Endothelial cell of umbilical vein (primary cell): ENCODE measurements around the gene ZBTB17. TPM values are rescaled to one million over a fixed set of nuclear protein-coding genes. Genes with fewer than 3 reads are reported as not detected.

Experiments used
- BruUV-seq: library from RNA; stranded (reverse); fragments of 400-500 nt; replicated peaks from 2 replicates; lab custom pipeline; 2021; lab: Mats Ljungman, UMichigan
- CTCF ChIA-PET: fragments of 300-600, 350-600 bp; sonication (Branson Sonifier 250); formaldehyde crosslinking; loops from one replicate; lab custom pipeline; 2021; ENCODE audit warnings: antibody characterized with exemption, inconsistent platforms; lab: Charles Lee
- POLR2A ChIA-PET: fragments of 300-600, 350-600 bp; sonication (Branson Sonifier 250); formaldehyde crosslinking; loops from one replicate; lab custom pipeline; 2021; ENCODE audit warnings: antibody characterized with exemption, inconsistent platforms; lab: Charles Lee
- DNase-seq: peaks from one replicate; pipeline ENCODE4 v3.0.0-alpha.2; 2011; ENCODE audit warnings: low read depth, low spot score
- FAIRE-seq: peaks from 2 replicates; lab custom pipeline; 2011; peaks lifted over from hg19 to GRCh38; lab: Jason Lieb, UNC
- H2AFZ ChIP-seq: 2 replicates; pipeline ENCODE4 v1.6.0; 2012; ENCODE audit warnings: low read depth, low read length, control low read depth, inconsistent platforms
- H3K27ac ChIP-seq: 2 replicates; pipeline ENCODE4 v1.5.1; 2011; ENCODE audit warnings: low read depth, mild to moderate bottlenecking, control low read depth, low read length, moderate library complexity; ENCODE audit not compliant: insufficient read depth
- H3K27me3 ChIP-seq, 2 experiments: 2 replicates each; pipeline versions ENCODE4 v1.6.0 to v1.6.1; 2011; ENCODE audit warnings: low read length in 2 of 2, mixed read lengths in 1 of 2; ENCODE audit not compliant: control insufficient read depth in 2 of 2, insufficient read depth in 2 of 2
- H3K36me3 ChIP-seq, 2 experiments: 2 replicates in 1 of 2; 3 replicates in 1 of 2; pipeline ENCODE4 v1.5.1; 2011; ENCODE audit warnings: low read length in 2 of 2, mild to moderate bottlenecking in 1 of 2, moderate library complexity in 1 of 2; ENCODE audit not compliant: control insufficient read depth in 2 of 2, insufficient read depth in 2 of 2; ENCODE audit errors: extremely low read depth in 1 of 2
- H3K4me1 ChIP-seq: 3 replicates; pipeline ENCODE4 v1.5.1; 2011; ENCODE audit warnings: mild to moderate bottlenecking, low read length; ENCODE audit not compliant: control insufficient read depth, insufficient read depth; ENCODE audit errors: extremely low read depth
- H3K4me2 ChIP-seq: 2 replicates; pipeline ENCODE4 v1.6.1; 2011; ENCODE audit warnings: low read length, control low read depth, mixed read lengths; ENCODE audit not compliant: insufficient read depth
- H3K4me3 ChIP-seq, 3 experiments: fragments of 200-600 bp in 1 of 3; sonication (generic), shearing (Covaris generic) in 1 of 3; replicated peaks in 1 of 3; 2 replicates each; pipeline ENCODE4 v1.5.1; 2011 to 2016; ENCODE audit warnings: control low read depth in 3 of 3, low read length in 3 of 3, mild to moderate bottlenecking in 2 of 3, inconsistent platforms in 1 of 3, low read depth in 1 of 3, moderate library complexity in 1 of 3; ENCODE audit not compliant: insufficient read depth in 1 of 3
- H3K79me2 ChIP-seq: 2 replicates; pipeline ENCODE4 v1.6.0; 2012; ENCODE audit warnings: low read length, inconsistent platforms; ENCODE audit not compliant: control insufficient read depth, insufficient read depth
- H3K9ac ChIP-seq: replicated peaks from 2 replicates; pipeline ENCODE3; 2011; ENCODE audit warnings: low read length, control low read depth; ENCODE audit not compliant: insufficient read depth; ENCODE audit errors: extremely low read depth
- H3K9me1 ChIP-seq: replicated peaks from 3 replicates; pipeline ENCODE4 v1.6.0; 2011; ENCODE audit warnings: mild to moderate bottlenecking, low read length; ENCODE audit not compliant: control insufficient read depth, insufficient read depth; ENCODE audit errors: extremely low read depth
- H3K9me3 ChIP-seq: replicated peaks from 2 replicates; pipeline ENCODE4 v1.5.1; 2012; ENCODE audit warnings: low read length, inconsistent platforms; ENCODE audit not compliant: control insufficient read depth, insufficient read depth
- H4K20me1 ChIP-seq: replicated peaks from 2 replicates; pipeline ENCODE3; 2011; ENCODE audit warnings: mild to moderate bottlenecking, low read length; ENCODE audit not compliant: control insufficient read depth, insufficient read depth; ENCODE audit errors: extremely low read depth
- CTCF ChIP-seq, 2 donors: IDR thresholded peaks; 1 replicate in 1 of 2; 2 replicates in 1 of 2; pipeline ENCODE4 v1.5.1; 2011; ENCODE audit warnings: low read length in 2 of 2, mild to moderate bottlenecking in 2 of 2, moderate library complexity in 2 of 2, control low read depth in 1 of 2, inconsistent platforms in 1 of 2, low read depth in 1 of 2; ENCODE audit not compliant: insufficient read depth in 1 of 2; ENCODE audit errors: extremely low read depth in 1 of 2
- EZH2 ChIP-seq: IDR thresholded peaks from 2 replicates; pipeline ENCODE4 v1.6.1; 2012; ENCODE audit warnings: borderline replicate concordance, low read depth, mild to moderate bottlenecking, moderate library complexity, low read length, inconsistent platforms; ENCODE audit not compliant: severe bottlenecking
- FOS ChIP-seq: IDR thresholded peaks from 2 replicates; pipeline ENCODE4 v1.6.1; 2011; ENCODE audit warnings: mild to moderate bottlenecking, low read length, moderate library complexity, borderline replicate concordance; ENCODE audit not compliant: insufficient read depth
- GATA2 ChIP-seq: IDR thresholded peaks from 2 replicates; pipeline ENCODE4 v1.7.0; 2011; ENCODE audit warnings: low read depth, mild to moderate bottlenecking, moderate library complexity, mixed read lengths, low read length; ENCODE audit not compliant: insufficient read length, insufficient read depth
- JUN ChIP-seq: IDR thresholded peaks from 2 replicates; pipeline ENCODE4 v1.6.1; 2011; ENCODE audit warnings: borderline replicate concordance, low read depth; ENCODE audit not compliant: insufficient read length, insufficient read depth
- MAX ChIP-seq: IDR thresholded peaks from 2 replicates; pipeline ENCODE4 v1.6.1; 2011; ENCODE audit not compliant: insufficient read depth, insufficient read length
- MYC ChIP-seq: IDR thresholded peaks from one replicate; pipeline ENCODE4 v1.6.1; 2011; ENCODE audit warnings: mild to moderate bottlenecking, low read depth, low read length
- POLR2A ChIP-seq: IDR thresholded peaks from 2 replicates; pipeline ENCODE4 v1.6.1; 2012; ENCODE audit warnings: low read depth, mild to moderate bottlenecking, control low read depth, low read length
- POLR2AphosphoS5 ChIP-seq: IDR thresholded peaks from 2 replicates; pipeline ENCODE4 v1.6.1; 2012; ENCODE audit warnings: low read depth, mild to moderate bottlenecking, control low read depth, low read length, moderate library complexity; ENCODE audit not compliant: insufficient read depth
- dilution Hi-C: fragments of 300-500 bp; cut with MboI; formaldehyde crosslinking; loops from one replicate; pipeline ENCODE4 v1.15.0; 2019; ENCODE audit warnings: low sequenced_read_pairs; ENCODE audit not compliant: extremely low pct_ligation_motif_present
- intact Hi-C: fragments of 100-400 bp; cut with micrococcal nuclease; formaldehyde crosslinking; loops from one replicate; pipeline ENCODE4 v1.10.0; 2022
- polyA plus RNA-seq, 4 experiments: library from polyadenylated mRNA; depleted of rRNA in 3 of 4; stranded (reverse) in 3 of 4; unstranded in 1 of 4; fragments of >200 nt; gene quantifications; 2 replicates each; pipeline versions ENCODE4 v1.2.1 to v1.2.3, GENCODE V29; 2011 to 2012; ENCODE audit warnings: missing spikeins in 1 of 4
- total RNA-seq: library from RNA; stranded (reverse); gene quantifications from 2 replicates; pipeline ENCODE4 v1.2.3, GENCODE V29; 2021

ZBTB17 gene
- total and polyA plus RNA-seq, 2 donors (not counting 3 experiments of a cell fraction or from before 2014, with no cell fraction given), result 43.9 to 72.7 TPM

GRCh38 chr1:15941899-15942660, 33.8 kb downstream of the ZBTB17 start:
- H3K36me3 ChIP-seq, result peaks cover 17 to 53% of the 10 kb centered on the region in 2 experiments
- H3K4me3 ChIP-seq, result no peak overlapping the region
- H3K9me1 ChIP-seq, result no peaks in the 10 kb centered on the region
- intact Hi-C loops (no loop called here), dilution Hi-C loops (no loop called here)
- DNase-seq (no peak), FAIRE-seq (no peak)
- H4K20me1 ChIP-seq, result no peaks in the 10 kb centered on the region
- H3K4me1 ChIP-seq, result peaks cover 21% of the 10 kb centered on the region
- H3K9ac ChIP-seq, result no peak overlapping the region
- H3K79me2 ChIP-seq, result no peaks in the 10 kb centered on the region
- TF ChIP-seq POLR2A, result no peak
- TF ChIP-seq FOS, result no peak
- no peak for TF ChIP-seq CTCF (IDR thresholded peaks at IDR 0.05; ENCODE audit: extremely low read depth in 1 of 2, insufficient read depth in 1 of 2, low read depth in 1 of 2, low read length in 2 of 2)
- TF ChIP-seq POLR2AphosphoS5, result no peak
- TF ChIP-seq EZH2, result no peak
- TF ChIP-seq MYC, result no peak
- TF ChIP-seq MAX, result no peak
- no peak for TF ChIP-seq JUN
- no peak for TF ChIP-seq GATA2
- H3K9me3 ChIP-seq, result no peaks in the 10 kb centered on the region
- H3K27me3 ChIP-seq, result no peaks in the 10 kb centered on the region
- no peak overlapping the region for H3K4me2 ChIP-seq
- ChIA-PET POLR2A (no interaction called here), CTCF (interaction anchor here (0.5 to 1.8 kb wide), 2 partner anchors 126 to 150 kb away, joined by 3 to 5 read pairs; no protein-coding TSS in a partner anchor)
- BruUV-seq, result TSS peak; percentile 29
- no peak overlapping the region for H2AFZ ChIP-seq
- no peak overlapping the region for H3K27ac ChIP-seq
